Cerebellar nuclear complex (tissue), 1 donor: ENCODE data around the gene COL13A1.

Experiments used
- DNase-seq, 2 experiments: peaks; one replicate each; lab custom pipeline; 2025; lab: John Stamatoyannopoulos, UW

COL13A1 gene

DNA sequence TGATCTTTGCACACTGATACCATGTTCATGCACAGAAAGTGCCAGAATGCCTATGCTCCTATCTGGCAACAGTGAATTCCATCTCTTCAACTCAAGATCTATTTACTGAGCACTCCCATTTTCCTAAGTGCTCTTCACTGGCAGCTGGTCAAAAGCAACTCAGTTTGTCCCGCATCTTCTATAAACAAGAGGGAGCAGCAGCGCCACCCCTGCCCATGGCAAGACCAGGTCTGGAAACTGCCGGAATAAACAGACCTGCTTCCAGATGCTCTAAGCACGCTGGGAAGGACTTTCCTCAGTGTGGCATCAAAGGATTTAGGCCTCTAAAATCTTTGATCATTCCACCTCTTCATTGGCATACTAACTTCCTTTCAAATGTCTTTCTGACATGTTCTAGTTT is 146.6 kb downstream of the COL13A1 start:
- no peak for DNase-seq

DNA sequence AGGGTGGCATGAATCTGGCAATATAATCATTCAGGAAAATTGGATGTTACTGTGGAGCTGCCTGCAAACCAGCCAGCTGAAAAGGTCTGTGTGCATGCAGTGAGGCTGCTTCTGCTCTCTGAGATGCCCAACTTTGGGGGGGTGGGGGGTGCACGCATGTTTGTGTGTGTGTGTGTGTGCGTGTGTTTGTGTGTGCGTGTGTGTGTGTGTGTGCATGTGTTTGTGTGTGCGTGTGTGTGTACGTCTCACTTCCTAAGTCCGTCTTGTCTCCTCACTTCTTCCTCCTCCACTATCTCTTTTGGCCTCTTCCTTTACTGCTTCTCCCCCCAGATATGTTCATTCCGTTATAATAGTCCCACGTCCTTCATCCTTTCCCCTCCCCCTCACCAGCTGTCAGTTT is 148.1 kb downstream of the COL13A1 start:
- no peak for DNase-seq

DNA sequence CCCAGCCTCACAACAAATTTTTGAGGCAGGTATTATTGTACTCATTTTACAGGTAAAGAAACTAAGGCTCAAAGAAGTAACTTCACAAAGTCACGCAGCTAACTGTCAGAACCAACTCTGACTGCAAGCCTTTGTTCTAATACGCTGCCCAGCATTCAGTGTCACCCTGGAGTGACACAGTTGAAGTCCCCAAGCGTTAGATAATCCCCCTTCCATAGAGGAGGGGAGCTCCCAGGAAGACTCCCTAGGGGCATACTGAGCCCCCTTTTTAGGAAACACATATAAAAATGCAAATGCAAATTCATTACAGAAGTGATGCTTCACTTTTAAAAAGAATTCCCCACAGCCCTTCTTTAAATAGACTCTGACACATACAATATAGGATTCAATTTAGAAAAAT is 150.0 kb downstream of the COL13A1 start:
- no peak for DNase-seq

DNA sequence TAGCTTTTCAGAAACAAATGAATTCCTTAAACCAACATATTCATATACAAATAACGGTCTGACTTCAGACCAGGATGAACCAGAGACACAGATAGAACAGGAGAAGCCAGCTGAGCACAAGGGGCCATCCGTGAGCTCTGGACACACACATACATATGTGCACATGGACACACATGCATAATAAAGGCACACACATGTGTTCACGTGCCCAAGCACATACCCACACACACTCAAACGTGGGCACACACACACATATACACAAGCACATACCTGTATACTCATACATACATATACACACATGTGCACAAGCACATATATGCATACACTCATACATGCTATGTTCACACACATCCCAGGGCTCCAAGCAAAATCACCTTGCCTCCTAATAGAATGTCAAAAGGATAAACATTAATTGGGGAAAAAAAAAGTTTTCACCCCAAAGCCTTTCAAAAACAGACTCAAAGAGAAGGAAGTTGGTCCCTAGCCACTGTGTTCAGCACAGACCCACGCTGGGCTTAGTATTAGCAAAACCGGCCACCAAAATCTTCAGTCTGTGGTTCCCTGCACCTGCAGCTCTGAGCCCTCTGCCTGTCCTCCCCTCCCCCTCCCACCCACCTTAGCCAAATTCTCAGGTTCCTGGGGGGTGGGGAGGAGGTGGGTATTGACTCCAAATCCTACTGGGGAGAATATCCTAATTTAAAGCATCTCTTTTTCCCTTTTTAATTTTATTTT is 150.5 kb downstream of the COL13A1 start:
- DNase-seq = no peak

DNA sequence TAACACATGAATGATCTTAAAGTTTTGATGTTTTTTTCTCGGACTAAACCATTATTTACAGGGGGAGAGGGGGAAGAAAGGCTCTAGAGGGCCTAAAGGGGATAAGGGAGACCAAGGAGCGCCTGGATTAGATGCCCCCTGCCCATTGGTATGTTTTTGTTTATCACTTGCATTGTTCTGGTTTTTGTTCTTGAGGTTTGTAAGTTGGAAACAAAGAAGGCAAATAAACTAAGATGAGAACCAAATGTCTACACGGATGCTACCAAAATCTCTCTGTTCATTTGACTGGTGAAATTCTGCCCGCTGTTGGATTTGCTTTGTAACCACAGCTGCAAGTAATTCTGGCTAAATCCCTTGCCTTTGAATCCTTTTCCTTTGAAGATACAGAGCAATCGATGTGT is 151.1 kb downstream of the COL13A1 start:
- DNase-seq = no peak

DNA sequence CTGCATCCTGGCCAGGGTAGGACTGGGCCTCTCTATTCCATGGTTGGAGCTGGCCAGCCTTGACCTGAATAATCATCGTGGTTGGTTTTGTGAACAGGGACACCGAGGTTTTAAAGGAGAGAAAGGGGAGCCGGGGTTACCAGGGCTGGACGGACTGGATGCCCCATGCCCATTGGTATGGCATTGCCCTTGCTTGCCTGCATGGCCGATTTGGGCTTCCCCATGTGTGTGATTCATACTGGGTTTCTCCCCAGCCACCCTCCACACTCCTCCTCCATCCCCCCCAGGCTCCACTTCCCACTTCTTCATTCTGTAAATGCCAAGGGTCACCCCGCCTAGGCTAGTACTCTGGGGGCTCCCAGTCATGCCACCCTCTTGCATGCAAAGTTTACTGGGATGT is 152.1 kb downstream of the COL13A1 start:
- no peak for DNase-seq

DNA sequence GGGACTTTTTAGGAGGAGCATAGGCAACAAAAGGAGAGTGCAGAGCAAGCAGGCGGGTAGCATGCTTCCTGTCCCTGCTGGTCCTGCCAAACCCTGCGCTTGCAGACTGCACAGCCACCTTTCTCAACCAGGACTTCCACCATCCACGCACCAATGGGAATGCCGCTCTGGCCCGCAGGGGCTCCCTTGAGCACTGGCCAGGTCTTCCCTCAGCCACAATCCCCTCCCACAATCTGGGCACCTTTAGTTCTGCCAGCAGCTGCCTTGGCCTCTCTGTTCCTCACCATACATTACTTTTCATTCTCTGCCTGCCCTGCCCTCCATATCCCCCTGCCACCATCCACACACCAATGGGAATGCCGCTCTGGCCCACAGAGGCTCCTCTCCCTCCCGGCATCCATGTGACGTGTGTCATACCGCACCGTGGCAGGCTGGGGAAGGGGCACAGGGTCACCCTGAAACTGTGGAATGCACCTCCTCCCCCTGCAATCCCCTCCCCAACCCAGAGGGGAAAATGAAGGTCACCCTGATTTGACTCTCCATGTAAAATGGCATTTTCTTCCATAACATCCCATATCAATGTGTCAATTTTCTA is 153.6 kb downstream of the COL13A1 start:
- DNase-seq = no peak

DNA sequence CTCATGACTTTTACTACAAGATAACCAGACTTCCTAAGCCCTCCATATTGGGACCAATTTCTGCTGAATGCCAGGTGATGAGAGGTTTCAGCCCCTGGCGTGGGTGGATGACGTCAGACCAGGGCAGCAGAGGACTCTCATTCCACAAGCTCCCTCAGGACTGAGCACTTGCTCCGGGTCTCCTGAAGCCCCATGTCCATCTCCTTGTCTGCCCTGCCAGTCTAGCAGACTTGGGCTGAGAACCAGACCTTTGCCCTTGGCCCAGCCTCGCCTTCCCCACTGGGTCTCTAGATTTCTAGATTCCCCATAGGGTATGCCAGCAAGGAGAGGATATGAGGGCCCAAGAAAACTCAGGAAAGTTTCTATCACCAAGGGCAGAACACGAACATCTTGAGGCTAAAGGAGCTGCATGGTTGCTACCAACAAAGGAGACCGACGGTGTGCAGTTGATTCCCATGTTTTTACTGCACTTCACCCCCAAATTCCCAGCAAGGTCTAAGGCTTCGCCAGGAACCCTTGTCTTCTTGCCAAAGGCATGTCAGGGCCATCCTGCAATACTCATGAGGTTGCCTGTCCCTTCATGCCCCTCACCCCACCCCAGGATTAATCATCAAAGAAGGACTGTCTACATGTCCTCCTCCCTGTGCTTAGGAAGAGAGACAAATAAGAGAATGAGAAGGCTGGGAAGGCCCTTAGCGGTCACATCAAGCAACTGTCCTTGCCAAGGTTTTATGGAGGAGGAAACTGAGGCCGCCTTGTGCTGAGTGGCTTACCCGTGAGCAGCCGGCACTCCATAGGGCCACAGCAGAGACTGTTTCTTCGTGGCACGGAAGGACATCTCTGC is 154.4 kb downstream of the COL13A1 start:
- no peak for DNase-seq

DNA sequence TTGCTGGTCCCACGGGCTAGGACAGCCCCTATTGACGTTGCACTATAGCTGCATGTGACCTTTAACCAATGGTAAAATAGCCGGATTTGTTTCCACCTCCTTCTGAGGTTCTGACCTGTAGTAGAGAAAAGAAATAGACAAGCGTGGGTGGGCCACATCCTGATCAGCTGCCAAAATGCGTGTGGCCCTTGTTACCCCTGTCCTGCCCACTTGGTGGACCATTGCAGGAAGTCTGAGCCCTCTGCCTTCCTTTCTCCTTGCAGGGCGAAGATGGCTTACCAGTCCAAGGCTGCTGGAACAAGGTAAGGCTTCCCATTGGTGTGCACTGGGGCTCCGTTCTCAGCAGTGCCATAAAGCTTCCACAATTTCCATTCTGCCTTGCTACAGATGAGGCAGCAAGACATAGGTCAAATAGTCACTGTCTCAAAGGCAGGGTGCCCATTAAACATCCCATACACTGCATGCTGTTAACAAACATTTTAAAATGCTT is 155.1 kb downstream of the COL13A1 start:
- DNase-seq = no peak

DNA sequence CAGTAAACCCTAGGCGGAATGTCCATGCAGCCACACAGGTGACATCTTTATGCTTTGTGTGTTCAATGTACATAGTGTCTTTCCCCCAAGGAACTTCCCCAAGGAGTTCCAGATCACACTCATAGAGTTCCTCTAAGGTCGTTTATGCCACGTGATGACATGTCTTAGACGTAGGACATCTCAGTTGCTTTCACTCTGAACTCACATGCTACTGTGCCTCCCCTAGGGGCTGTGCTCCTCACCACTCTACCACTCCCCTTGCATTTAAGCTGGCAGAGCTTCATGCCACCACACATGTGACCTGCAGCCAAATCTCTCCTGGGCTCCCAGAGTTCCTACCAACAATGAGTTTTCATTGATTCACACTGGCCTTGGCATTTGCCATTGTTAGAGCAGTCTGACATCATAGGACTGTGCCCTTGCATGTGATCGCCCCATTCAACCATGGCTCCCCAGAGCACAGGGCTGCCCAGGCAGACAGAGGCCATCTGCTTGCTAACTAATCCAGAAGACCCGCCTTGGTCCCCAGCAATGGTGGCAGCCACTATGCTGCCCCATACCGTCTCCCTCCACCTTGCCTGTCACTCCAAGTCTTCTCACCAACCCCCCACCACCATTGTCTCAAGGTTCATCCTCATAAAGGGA is 155.7 kb downstream of the COL13A1 start:
- no peak for DNase-seq

DNA sequence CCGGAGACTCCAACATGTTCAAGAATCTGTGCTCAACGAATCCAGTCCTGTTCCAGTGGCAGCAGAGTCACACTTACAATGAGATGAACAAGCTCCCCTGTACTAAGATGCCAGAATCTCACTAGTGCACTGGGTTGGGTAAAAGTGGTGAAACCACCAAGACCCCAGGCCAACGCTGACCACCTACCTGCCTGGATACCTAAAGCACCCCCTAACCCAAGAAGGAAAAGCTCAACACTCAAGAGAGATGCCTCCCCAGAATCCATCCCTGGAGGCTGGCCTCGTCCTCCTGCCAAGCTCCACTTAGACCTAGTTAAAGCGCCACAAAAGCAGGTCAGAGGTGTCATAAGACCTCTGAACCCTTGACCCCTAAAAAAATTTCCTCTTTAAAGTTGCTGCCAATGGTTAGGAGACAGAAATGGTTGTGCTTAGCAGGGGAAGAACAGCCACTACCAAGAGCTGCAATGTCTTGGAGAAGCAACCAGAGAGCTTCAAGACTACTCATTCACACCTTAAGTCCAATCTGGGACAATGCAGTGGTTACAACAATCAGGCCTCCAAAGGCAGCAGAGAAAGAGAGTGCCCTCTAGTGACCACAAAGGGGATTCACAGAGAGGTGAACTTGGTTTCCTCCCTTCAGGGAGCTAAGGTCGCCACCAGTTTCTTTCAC is 156.3 kb downstream of the COL13A1 start:
- peak in 1 of 2 experiments; percentile 11 for DNase-seq

DNA sequence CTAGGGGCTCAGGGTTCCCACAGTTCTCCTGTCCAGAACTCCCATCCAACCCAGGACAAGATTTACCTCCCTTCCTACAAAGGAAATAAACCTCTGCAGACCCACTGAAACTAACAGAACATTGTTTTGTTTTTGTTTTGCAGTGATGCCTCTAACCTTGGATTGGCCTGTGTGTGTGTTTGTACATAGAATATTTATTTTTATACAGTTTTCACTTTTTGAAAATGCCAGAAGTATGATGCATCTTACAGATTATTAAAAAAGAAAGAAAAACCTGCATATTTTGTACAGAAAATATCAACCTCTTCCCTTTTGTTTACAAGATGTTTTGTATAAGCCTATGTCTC is 156.8 kb downstream of the COL13A1 start:
- DNase-seq = no peak

DNA sequence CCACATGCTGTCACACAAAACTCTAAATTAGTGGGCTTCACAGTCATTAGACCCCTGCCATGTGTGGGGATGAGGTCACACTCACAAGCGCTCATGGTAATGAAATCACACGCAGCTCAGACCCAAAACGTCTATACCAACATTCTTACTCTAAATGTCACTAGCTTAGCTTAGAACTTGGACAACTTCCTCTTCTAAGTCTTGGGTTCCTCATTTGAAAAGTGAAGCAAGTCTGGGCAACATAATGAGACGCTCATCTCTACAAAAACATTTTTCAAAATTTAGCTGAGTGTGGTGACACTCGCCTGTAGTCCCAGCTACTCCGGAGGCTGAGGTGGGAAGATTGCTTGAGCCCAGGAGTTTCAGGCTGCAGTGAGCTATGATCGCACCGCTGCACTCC is 158.2 kb downstream of the COL13A1 start:
- DNase-seq = no peak

DNA sequence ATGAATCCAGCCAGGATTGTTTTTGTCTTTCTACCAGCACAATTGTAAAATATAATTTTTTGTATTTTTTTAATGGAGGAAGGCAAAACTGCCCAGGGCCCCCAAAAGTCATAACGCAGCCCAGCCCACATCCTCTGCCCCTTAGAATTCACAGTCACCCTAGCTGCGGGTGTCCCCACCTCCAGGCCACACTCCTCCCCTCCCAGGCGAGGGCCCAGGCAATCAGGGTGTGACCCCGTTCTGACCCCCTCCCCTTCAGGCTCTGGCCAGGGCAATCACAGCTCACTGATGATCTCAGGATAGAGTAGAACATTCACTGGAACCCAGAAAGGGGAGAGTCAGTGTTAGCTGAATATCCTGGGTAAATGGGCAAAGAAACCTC is 158.9 kb downstream of the COL13A1 start:
- DNase-seq = no peak

DNA sequence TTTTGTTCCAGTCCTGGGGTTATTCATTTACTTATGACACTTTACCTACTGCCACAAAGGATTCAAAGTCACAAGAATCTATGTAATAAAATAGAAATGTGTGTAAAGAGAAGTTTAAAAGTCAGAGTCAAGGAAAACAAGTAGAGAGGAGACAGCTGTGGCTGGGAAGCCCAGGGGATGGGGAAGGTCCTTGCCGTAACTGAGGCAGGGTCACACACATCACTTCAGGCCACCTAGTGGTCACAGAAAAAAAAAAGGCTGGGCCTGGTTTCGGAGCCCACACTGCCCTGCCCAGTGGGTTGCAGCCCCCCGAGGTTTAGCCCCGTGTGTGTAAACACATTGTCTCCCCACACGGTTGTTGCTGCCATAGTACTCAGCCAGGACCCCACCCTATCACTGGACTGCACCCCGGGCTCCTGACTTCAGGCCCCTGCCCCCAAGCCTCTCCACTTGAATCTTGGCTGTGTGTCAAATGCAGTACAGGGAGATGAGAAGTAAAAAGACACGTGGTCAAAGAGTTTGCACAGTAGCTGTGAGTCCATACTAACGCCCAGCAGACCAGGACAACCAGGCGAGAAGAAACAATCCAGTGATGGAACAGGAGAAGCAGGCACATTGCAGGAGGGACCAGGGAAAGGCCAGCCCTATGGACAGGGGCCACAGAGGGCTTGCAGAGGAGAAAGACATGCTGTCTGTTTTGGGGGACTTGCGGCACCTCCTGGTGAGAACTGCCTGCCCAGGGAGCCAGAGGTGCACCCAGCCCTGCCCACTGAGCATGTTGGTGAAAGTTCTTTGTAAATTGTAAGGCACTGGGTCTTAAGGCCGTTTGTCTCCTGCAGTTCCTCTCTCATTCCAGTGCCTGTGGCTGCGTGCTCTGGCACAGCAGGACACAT is 159.5 kb downstream of the COL13A1 start:
- no peak for DNase-seq

DNA sequence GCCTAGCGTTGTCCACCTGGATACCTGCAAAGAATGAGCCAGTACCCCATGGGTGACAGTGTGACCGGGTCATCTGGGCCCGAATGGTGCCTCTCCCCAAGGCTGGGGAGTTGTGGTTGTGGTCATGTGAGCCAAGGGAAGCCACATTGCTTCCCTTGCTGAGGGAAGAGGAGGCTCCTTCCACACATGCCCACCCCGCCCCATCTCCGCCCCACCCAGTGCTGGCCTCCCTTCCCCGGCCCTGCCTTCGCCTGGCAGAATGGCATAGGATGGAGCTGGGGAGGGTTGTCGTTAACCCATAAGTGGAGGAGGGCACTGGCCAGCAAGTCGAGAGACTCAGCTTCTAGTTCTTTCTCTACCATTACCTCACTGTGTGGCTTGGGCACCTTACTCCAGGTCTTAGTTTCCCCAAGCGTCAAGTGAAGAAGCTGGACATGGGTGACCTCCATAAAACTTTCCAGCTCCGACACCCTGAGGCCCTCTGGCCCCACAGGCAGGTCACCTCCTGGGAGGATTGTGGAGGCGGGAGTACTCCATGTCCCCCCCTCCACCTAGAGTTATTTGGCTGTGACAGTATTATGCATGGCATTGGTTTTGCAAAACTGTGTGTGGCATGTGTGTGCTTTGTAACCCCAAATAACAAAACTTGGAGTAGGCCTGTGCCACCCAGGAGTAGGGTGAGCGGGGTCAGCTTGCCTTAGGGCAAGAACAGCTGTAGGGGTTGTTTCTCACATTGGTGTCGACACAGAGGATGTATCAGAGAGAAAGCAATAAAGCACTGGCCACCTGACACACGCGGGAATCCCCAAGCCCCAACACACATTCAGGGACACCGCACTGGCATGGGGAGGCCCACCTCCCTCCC is 160.4 kb downstream of the COL13A1 start:
- DNase-seq = no peak

DNA sequence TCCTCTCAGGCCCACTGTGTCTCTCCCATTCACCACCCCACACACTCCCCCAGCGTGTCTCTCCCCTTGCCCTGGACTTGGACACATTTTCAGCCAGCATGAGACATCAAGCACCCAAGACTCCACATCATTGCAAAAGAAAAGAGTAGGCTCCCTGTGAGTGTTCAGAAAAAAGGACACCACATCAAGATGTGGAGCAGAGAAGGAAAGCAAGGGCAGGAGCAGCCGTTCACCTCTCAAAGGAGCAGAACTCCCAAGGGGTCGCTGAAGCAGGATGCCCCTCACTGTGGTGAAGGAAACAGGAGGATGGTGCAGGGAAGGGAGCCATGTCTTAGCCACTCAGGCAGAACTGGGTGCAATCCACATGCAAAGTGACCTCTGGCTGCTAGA is 161.0 kb downstream of the COL13A1 start:
- no peak for DNase-seq

DNA sequence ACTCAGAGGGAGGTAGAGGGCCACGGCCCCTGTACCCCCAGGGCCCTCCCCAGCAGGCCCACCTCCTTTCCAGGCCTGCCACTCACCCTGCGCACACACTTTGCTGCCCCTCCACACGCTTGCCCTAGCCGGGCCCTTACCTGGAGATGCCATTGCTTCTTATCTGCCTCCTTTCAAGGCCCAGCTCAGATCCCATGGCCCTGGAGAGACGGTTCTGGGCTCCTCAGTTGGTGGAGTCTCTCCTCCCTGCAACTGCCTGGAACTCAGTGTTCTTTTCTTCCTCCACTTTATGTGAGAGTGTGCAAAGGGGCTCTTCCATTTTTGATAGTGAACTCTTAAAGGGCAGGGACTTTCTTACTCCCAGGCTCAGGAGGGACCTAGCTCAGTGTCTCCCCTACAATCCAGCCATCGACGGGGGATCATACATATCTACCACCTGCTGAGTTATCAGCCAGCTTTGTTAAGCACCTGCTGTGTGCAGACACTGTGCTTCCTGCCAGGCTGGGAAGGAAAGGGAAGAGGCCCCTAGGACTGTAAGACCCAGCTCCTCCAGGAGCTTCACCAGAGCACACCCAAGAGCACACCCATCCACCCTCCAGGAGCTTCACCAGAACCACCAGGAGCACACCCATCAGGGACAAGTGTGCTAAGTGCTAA is 161.6 kb downstream of the COL13A1 start:
- no peak for DNase-seq
